Mesendoderm (in vitro differentiated cells): ENCODE data around the gene PRKAG2.

Experiments
- DNase-seq: peaks from one replicate; pipeline ENCODE4 v3.0.0; 2013
- H2AK5ac ChIP-seq: 2 replicates; pipeline ENCODE4 v1.6.1; 2013; ENCODE audit warnings: low read length, inconsistent platforms
- H2BK120ac ChIP-seq: 2 replicates; pipeline ENCODE4 v1.6.1; 2013; ENCODE audit warnings: low read depth, mild to moderate bottlenecking, low read length, moderate library complexity, mixed read lengths
- H2BK15ac ChIP-seq: replicated peaks from 2 replicates; pipeline ENCODE4 v1.6.1; 2013; ENCODE audit warnings: low read depth, mild to moderate bottlenecking, moderate library complexity
- H2BK5ac ChIP-seq: 2 replicates; pipeline ENCODE4 v1.6.1; 2013; ENCODE audit warnings: low read length, inconsistent platforms
- H3K18ac ChIP-seq: 2 replicates; pipeline ENCODE4 v1.6.1; 2013; ENCODE audit warnings: mild to moderate bottlenecking, low read length, mixed read lengths
- H3K23ac ChIP-seq: one replicate; pipeline ENCODE4 v1.6.1; 2013; ENCODE audit warnings: low read length
- H3K27ac ChIP-seq: 2 replicates; pipeline ENCODE4 v1.5.1; 2013; ENCODE audit warnings: low read depth, mild to moderate bottlenecking, inconsistent platforms, low read length, moderate library complexity
- H3K27me3 ChIP-seq: 2 replicates; pipeline ENCODE4 v1.6.1; 2013; ENCODE audit warnings: low read length, control low read depth, mild to moderate bottlenecking, inconsistent platforms; ENCODE audit not compliant: insufficient read depth, poor library complexity
- H3K36me3 ChIP-seq: 2 replicates; pipeline ENCODE4 v1.6.1; 2013; ENCODE audit warnings: low read length, inconsistent platforms; ENCODE audit not compliant: control insufficient read depth, insufficient read depth
- H3K4ac ChIP-seq: one replicate; pipeline ENCODE4 v1.6.1; 2013; ENCODE audit warnings: low read depth, mild to moderate bottlenecking, low read length, moderate library complexity
- H3K4me1 ChIP-seq: 2 replicates; pipeline ENCODE4 v1.6.1; 2013; ENCODE audit warnings: low read depth, low read length, inconsistent platforms; ENCODE audit not compliant: control insufficient read depth
- H3K4me2 ChIP-seq: 2 replicates; pipeline ENCODE4 v1.6.1; 2013; ENCODE audit warnings: low read length
- H3K4me3 ChIP-seq: 2 replicates; pipeline ENCODE4 v1.5.1; 2013; ENCODE audit warnings: mild to moderate bottlenecking, low read length
- H3K56ac ChIP-seq: one replicate; pipeline ENCODE4 v1.6.1; 2013; ENCODE audit warnings: low read length
- H3K79me1 ChIP-seq: 2 replicates; pipeline ENCODE4 v1.6.1; 2013; ENCODE audit warnings: low read length, inconsistent platforms
- H3K79me2 ChIP-seq: 2 replicates; pipeline ENCODE4 v1.6.1; 2013; ENCODE audit warnings: mild to moderate bottlenecking, low read length; ENCODE audit not compliant: control insufficient read depth, insufficient read depth
- H3K9ac ChIP-seq: 2 replicates; pipeline ENCODE4 v1.6.1; 2013; ENCODE audit warnings: low read length, inconsistent platforms
- H4K5ac ChIP-seq: one replicate; pipeline ENCODE4 v1.6.1; 2013; ENCODE audit warnings: low read length
- H4K8ac ChIP-seq: one replicate; pipeline ENCODE4 v1.6.1; 2013; ENCODE audit warnings: low read depth, mild to moderate bottlenecking, control low read depth, low read length, moderate library complexity
- WGBS: extraction: QIAGEN DNeasy Blood & Tissue Kit; methylation state at CpG from one replicate; pipeline ENCODE4 v1.1.7; 2013; ENCODE audit warnings: low lambda C conversion rate, missing lambda C conversion rate; ENCODE audit not compliant: insufficient coverage; ENCODE audit errors: extremely low coverage; 5-methylcytosine and 5-hydroxymethylcytosine counted together

The PRKAG2 gene

DNA sequence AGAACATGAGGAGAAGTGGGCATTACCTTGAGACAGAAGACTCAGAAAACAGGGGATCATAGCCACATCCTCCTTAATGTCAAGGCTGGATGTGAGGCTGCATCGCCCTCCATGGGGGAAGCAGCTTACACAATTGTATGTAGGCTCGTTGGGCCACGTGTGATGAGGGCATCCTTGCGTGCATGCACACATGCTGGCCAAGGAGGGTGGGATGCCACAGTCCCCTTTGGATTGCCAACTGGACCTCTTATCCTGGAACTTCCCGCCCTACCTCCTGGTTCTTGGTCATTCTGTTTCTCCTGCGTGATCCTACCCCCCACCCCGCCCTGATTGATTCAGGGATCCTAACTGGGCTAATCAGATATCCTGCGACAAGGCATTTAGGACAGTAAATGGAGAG is 102.0 kb downstream of the PRKAG2 start:
- WGBS = no CpG with 5 or more reads among the region's 8 CpGs

DNA sequence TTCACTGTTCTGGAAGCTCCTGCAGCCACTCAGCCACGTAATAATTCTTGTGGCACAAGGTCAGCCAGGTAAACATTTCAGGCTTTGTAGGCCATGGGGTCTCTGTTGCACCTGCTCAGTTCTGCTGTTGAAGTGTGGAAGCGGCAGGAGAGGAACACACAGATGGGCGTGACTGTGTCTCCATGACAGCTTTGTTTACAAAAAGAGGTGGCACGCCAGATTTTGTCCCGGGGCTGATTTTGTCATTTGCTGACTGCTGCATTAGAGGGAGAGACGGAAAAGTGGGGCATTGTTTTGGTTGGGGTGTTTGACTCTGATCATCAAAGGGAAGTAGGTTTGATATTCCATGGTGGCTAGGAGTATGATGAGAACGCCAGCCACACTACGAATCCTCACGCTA is 103.1 kb downstream of the PRKAG2 start:
- no peaks in the 10 kb centered on the region for H3K79me2 ChIP-seq
- WGBS = no CpG with 5 or more reads among the region's 9 CpGs
- no peaks in the 10 kb centered on the region for H3K4me1 ChIP-seq
- H4K8ac ChIP-seq = no peak overlapping the region
- H3K56ac ChIP-seq = no peak overlapping the region
- no peak overlapping the region for H3K18ac ChIP-seq
- no peak overlapping the region for H2BK5ac ChIP-seq
- H3K9ac ChIP-seq = no peak overlapping the region
- H2BK120ac ChIP-seq = no peak overlapping the region
- no peak overlapping the region for H3K27ac ChIP-seq
- H3K27me3 ChIP-seq = no peaks in the 10 kb centered on the region
- no peak overlapping the region for H3K4ac ChIP-seq
- no peak overlapping the region for H2AK5ac ChIP-seq
- no peak overlapping the region for H3K4me2 ChIP-seq
- no peak overlapping the region for H2BK15ac ChIP-seq
- H3K79me1 ChIP-seq = no peaks in the 10 kb centered on the region
- no peak overlapping the region for H4K5ac ChIP-seq
- DNase-seq = no peak
- no peak overlapping the region for H3K23ac ChIP-seq
- no peak overlapping the region for H3K4me3 ChIP-seq
- no peaks in the 10 kb centered on the region for H3K36me3 ChIP-seq

More for the DNA sequence above, 102.0 kb downstream of the PRKAG2 start:
- no peak for DNase-seq
- no peak overlapping the region for H4K8ac ChIP-seq
- no peaks in the 10 kb centered on the region for H3K36me3 ChIP-seq
- H3K18ac ChIP-seq = no peak overlapping the region
- no peak overlapping the region for H3K27ac ChIP-seq
- H3K4me1 ChIP-seq = no peaks in the 10 kb centered on the region
- no peak overlapping the region for H3K9ac ChIP-seq
- H3K56ac ChIP-seq = no peak overlapping the region
- no peak overlapping the region for H2BK15ac ChIP-seq
- no peak overlapping the region for H3K4ac ChIP-seq
- H2BK120ac ChIP-seq = no peak overlapping the region
- no peaks in the 10 kb centered on the region for H3K79me1 ChIP-seq
- H3K27me3 ChIP-seq = no peaks in the 10 kb centered on the region
- no peaks in the 10 kb centered on the region for H3K79me2 ChIP-seq
- H2BK5ac ChIP-seq = no peak overlapping the region
- no peak overlapping the region for H3K4me2 ChIP-seq
- H3K4me3 ChIP-seq = no peak overlapping the region
- no peak overlapping the region for H2AK5ac ChIP-seq
- H4K5ac ChIP-seq = no peak overlapping the region
- H3K23ac ChIP-seq = no peak overlapping the region

DNA sequence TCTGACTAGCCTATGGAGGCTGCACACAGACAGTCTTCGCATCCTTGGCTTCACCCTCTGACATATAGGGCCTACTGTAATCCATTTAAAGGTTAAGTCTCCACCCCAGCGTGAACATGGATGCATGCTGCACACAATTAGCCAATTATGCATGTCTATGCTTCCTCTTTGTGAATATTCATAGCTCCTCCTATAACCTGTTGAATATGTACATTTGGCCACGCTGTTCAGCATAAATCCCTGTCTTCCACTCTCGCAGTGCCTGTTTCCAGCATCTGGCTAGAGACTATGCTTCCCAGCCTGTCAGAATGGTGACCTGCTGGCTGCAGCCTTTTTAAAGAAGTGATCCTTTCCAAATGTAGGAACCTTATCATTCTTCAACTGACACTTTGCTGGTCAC is 106.7 kb downstream of the PRKAG2 start:
- no peak for DNase-seq
- H3K27me3 ChIP-seq = no peaks in the 10 kb centered on the region
- H3K9ac ChIP-seq = no peak overlapping the region
- no peak overlapping the region for H3K56ac ChIP-seq
- no peak overlapping the region for H2BK5ac ChIP-seq
- H3K79me2 ChIP-seq = no peaks in the 10 kb centered on the region
- no peak overlapping the region for H2BK120ac ChIP-seq
- H3K36me3 ChIP-seq = no peaks in the 10 kb centered on the region
- no peak overlapping the region for H2AK5ac ChIP-seq
- H3K27ac ChIP-seq = no peak overlapping the region
- no peak overlapping the region for H2BK15ac ChIP-seq
- H3K4me1 ChIP-seq = no peaks in the 10 kb centered on the region
- H3K4me2 ChIP-seq = no peak overlapping the region
- no peak overlapping the region for H4K5ac ChIP-seq
- H3K4ac ChIP-seq = no peak overlapping the region
- no peaks in the 10 kb centered on the region for H3K79me1 ChIP-seq
- H3K18ac ChIP-seq = no peak overlapping the region
- no peak overlapping the region for H3K4me3 ChIP-seq
- no peak overlapping the region for H4K8ac ChIP-seq
- no peak overlapping the region for H3K23ac ChIP-seq
- no CpG with 5 or more reads among the region's 4 CpGs for WGBS

DNA sequence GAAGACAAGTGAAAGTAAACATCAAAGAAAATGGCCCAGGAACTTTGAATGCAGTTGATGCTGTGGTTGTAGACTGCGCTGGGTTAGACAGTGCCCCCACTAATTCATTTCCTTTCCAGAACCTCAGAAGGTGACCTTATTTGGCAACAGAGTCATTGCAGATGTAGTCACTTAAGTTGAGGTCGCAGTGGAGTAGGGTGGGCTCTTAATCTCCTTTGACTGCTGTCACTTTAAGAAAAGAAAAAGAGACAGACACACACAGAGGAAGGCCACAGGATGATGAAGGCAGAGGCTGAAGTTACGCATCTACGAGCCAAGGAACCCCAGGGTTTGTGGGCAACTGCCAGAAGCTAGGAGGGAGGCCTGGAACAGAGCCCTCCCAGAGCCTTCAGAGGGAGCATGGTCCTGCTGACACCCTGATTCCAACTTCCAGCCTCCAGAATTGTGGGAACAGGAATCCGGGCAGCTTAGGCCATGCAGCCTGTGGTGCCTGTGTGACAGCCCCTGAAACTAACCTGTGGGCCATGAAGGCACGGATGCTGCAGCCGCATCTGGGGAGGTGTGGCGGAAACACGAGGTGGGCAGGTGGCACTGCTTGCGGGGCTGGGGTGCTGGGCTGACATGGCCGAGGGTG is 107.6 kb downstream of the PRKAG2 start:
- H3K4ac ChIP-seq = no peak overlapping the region
- no peak overlapping the region for H3K18ac ChIP-seq
- H3K4me1 ChIP-seq = no peaks in the 10 kb centered on the region
- H4K5ac ChIP-seq = no peak overlapping the region
- H3K56ac ChIP-seq = no peak overlapping the region
- no peak overlapping the region for H3K4me2 ChIP-seq
- no peaks in the 10 kb centered on the region for H3K36me3 ChIP-seq
- H2BK120ac ChIP-seq = no peak overlapping the region
- H3K79me1 ChIP-seq = no peaks in the 10 kb centered on the region
- H4K8ac ChIP-seq = no peak overlapping the region
- no peak overlapping the region for H2BK5ac ChIP-seq
- no peak overlapping the region for H2BK15ac ChIP-seq
- no peak overlapping the region for H3K27ac ChIP-seq
- H3K79me2 ChIP-seq = no peaks in the 10 kb centered on the region
- no CpG with 5 or more reads among the region's 11 CpGs for WGBS
- H3K23ac ChIP-seq = no peak overlapping the region
- H3K27me3 ChIP-seq = no peaks in the 10 kb centered on the region
- H3K9ac ChIP-seq = no peak overlapping the region
- H3K4me3 ChIP-seq = no peak overlapping the region
- no peak for DNase-seq
- H2AK5ac ChIP-seq = no peak overlapping the region

DNA sequence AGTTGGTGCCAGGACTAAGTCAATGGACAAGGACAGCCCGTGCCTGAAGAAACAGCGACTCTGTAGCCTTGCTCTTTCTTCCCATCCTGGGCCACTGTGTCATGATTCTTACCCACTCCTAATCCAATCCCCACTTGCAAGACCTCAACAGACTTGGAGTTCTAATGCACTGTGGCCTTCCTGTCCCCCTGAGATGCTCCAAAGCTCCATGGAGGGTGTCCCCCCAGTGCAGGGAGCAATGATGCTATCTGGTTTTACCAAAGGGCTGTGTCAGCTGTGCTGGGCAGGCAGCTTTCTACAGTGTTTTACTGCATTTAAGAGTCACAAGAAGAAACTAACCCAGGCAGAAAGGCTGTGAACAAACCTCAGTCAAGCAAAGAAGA is 108.1 kb downstream of the PRKAG2 start:
- H3K36me3 ChIP-seq = no peaks in the 10 kb centered on the region
- no peak overlapping the region for H3K4me3 ChIP-seq
- no peak overlapping the region for H2BK15ac ChIP-seq
- no peak overlapping the region for H3K18ac ChIP-seq
- H3K23ac ChIP-seq = no peak overlapping the region
- H3K79me1 ChIP-seq = no peaks in the 10 kb centered on the region
- H4K8ac ChIP-seq = no peak overlapping the region
- H3K27ac ChIP-seq = no peak overlapping the region
- no peak overlapping the region for H4K5ac ChIP-seq
- no peak overlapping the region for H2BK5ac ChIP-seq
- no peak overlapping the region for H3K4ac ChIP-seq
- no CpG with 5 or more reads among the region's 2 CpGs for WGBS
- no peaks in the 10 kb centered on the region for H3K4me1 ChIP-seq
- H3K27me3 ChIP-seq = no peaks in the 10 kb centered on the region
- no peak overlapping the region for H3K56ac ChIP-seq
- H3K79me2 ChIP-seq = no peaks in the 10 kb centered on the region
- H2AK5ac ChIP-seq = no peak overlapping the region
- H2BK120ac ChIP-seq = no peak overlapping the region
- no peak for DNase-seq
- H3K4me2 ChIP-seq = no peak overlapping the region
- no peak overlapping the region for H3K9ac ChIP-seq

DNA sequence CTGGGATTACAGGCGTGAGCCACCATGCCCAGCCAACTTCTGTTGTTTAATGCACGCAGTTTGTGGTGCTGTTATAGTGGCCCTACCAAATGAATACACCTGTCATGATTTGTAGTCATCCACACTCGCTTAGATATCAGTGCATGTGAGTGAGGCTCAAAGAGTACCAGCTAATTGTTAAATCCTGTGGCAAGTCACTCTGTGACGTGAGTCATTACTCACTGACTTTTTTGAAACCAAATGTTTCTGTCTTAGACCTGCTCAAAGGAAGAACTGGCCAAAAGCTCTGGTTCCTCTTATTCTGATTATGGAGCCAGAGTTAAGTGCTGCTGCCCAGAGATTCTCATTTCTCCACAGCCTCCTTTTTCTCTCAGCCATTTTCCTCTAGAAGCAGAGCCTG is 109.4 kb downstream of the PRKAG2 start:
- H2AK5ac ChIP-seq = no peak overlapping the region
- no peak overlapping the region for H4K5ac ChIP-seq
- no peak overlapping the region for H2BK120ac ChIP-seq
- no peak overlapping the region for H3K9ac ChIP-seq
- no peak overlapping the region for H3K56ac ChIP-seq
- H3K23ac ChIP-seq = no peak overlapping the region
- H2BK15ac ChIP-seq = no peak overlapping the region
- H3K79me1 ChIP-seq = no peaks in the 10 kb centered on the region
- no peaks in the 10 kb centered on the region for H3K27me3 ChIP-seq
- H2BK5ac ChIP-seq = no peak overlapping the region
- no peaks in the 10 kb centered on the region for H3K4me1 ChIP-seq
- no peak for DNase-seq
- H3K27ac ChIP-seq = no peak overlapping the region
- no peak overlapping the region for H3K4ac ChIP-seq
- no peak overlapping the region for H4K8ac ChIP-seq
- no peak overlapping the region for H3K4me3 ChIP-seq
- H3K36me3 ChIP-seq = no peaks in the 10 kb centered on the region
- no peak overlapping the region for H3K4me2 ChIP-seq
- H3K79me2 ChIP-seq = no peaks in the 10 kb centered on the region
- no peak overlapping the region for H3K18ac ChIP-seq
- no CpG with 5 or more reads among the region's 4 CpGs for WGBS
